Measurements from ENCODE around the gene SNN.

DNA sequence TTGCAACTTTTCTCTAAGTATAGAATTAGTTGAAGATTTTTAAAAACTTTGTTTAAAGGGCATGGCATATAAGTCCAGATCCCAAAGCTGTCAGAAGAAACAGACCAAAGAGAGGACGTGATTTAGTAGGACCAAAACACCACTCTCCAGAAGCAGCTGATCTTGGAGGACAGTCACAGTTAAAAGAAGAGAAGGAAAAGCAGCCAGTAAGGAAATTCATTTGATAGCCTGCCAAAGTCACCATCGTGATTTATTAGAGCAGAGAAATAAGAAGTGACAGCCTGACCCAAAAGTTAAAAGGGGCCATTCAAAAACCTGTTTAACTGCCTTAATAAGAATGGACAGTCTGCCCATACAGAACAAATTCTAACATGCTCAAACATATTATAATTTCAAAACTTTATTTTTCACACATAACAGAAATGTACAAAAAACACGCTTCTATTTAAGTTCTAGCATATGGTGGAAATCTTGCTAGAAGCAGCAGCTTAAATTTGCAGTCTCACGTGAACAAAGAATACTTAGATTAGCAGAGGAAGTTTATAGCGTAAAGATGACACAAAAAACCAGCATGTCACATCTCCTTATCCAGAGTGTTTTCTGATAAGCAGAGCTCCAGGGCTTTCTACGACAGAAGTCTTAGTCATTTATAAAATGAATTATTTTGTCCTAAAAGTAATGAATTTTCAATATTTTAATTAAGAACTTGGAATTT, 37.2 kb downstream of the SNN start:
- TF ChIP-seq, protein P1, sequence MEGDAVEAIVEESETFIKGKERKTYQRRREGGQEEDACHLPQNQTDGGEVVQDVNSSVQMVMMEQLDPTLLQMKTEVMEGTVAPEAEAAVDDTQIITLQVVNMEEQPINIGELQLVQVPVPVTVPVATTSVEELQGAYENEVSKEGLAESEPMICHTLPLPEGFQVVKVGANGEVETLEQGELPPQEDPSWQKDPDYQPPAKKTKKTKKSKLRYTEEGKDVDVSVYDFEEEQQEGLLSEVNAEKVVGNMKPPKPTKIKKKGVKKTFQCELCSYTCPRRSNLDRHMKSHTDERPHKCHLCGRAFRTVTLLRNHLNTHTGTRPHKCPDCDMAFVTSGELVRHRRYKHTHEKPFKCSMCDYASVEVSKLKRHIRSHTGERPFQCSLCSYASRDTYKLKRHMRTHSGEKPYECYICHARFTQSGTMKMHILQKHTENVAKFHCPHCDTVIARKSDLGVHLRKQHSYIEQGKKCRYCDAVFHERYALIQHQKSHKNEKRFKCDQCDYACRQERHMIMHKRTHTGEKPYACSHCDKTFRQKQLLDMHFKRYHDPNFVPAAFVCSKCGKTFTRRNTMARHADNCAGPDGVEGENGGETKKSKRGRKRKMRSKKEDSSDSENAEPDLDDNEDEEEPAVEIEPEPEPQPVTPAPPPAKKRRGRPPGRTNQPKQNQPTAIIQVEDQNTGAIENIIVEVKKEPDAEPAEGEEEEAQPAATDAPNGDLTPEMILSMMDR (IDR thresholded peaks at IDR 0.05; ENCODE audit: insufficient read depth, low read depth, low read length) = no peak
- TF ChIP-seq EZH2 (IDR thresholded peaks at IDR 0.05; ENCODE audit: insufficient read depth, low read length) = no peak
